IMR-90 (cell line): Measurements from ENCODE around the gene ATXN7L2. TPM values are rescaled to one million over a fixed set of nuclear protein-coding genes. Genes with fewer than 3 reads are reported as not detected.

Experiments used
- ATAC-seq: fragments of 200-7000 bp; cut with Tn5 transposase; 2 replicates; pipeline ENCODE4 v1.9.1; 2020; ENCODE audit warnings: low read depth, mild to moderate bottlenecking, moderate library complexity
- BruUV-seq: library from RNA; stranded (reverse); fragments of 400-500 nt; replicated peaks from 2 replicates; lab custom pipeline; 2021; lab: Mats Ljungman, UMichigan
- CTCF ChIA-PET: fragments of 300-600 bp; formaldehyde crosslinking; extraction: SDS; loops from one replicate; lab custom pipeline; 2021; ENCODE audit warnings: antibody characterized with exemption; lab: Yijun Ruan, JAX
- POLR2A ChIA-PET: fragments of 300-600 bp; sonication (Branson Sonifier 250); formaldehyde crosslinking; loops from one replicate; lab custom pipeline; 2022; ENCODE audit warnings: antibody characterized with exemption; ENCODE audit not compliant: unreplicated experiment; lab: Charles Lee
- DNase-seq: peaks from one replicate; pipeline ENCODE4 v3.0.0; 2013
- H2AFZ ChIP-seq: replicated peaks from 2 replicates; pipeline ENCODE3; 2013; ENCODE audit warnings: low read length, mild to moderate bottlenecking; ENCODE audit not compliant: poor library complexity
- H2AK5ac ChIP-seq: 2 replicates; pipeline ENCODE4 v1.6.1; 2013; ENCODE audit warnings: low read depth, low read length, inconsistent platforms
- H2AK9ac ChIP-seq: replicated peaks from 2 replicates; pipeline ENCODE3; 2013; ENCODE audit warnings: mild to moderate bottlenecking, low read depth, low read length, moderate library complexity; ENCODE audit not compliant: poor library complexity
- H2BK120ac ChIP-seq: 2 replicates; pipeline ENCODE4 v1.6.1; 2013; ENCODE audit warnings: low read depth, low read length, inconsistent platforms
- H2BK15ac ChIP-seq: 3 replicates; pipeline ENCODE4 v1.6.1; 2013; ENCODE audit warnings: low read depth, low read length, inconsistent platforms
- H2BK20ac ChIP-seq: 2 replicates; pipeline ENCODE4 v1.6.1; 2013; ENCODE audit warnings: low read depth, mild to moderate bottlenecking, inconsistent platforms, low read length, moderate library complexity
- H2BK5ac ChIP-seq: 2 replicates; pipeline ENCODE4 v1.6.1; 2013; ENCODE audit warnings: mild to moderate bottlenecking, low read depth, low read length, inconsistent platforms; ENCODE audit not compliant: poor library complexity, severe bottlenecking
- H3K14ac ChIP-seq: replicated peaks from 2 replicates; pipeline ENCODE4 v1.6.1; 2013; ENCODE audit warnings: low read depth, low read length, inconsistent platforms
- H3K18ac ChIP-seq: 2 replicates; pipeline ENCODE4 v1.6.1; 2013; ENCODE audit warnings: low read depth, low read length, control low read depth
- H3K23ac ChIP-seq: 2 replicates; pipeline ENCODE4 v1.6.1; 2013; ENCODE audit warnings: low read depth, low read length, inconsistent platforms
- H3K27ac ChIP-seq: 2 replicates; pipeline ENCODE4 v1.5.1; 2013; ENCODE audit warnings: mild to moderate bottlenecking, control low read depth, low read length; ENCODE audit not compliant: insufficient read depth
- H3K27me3 ChIP-seq: 2 replicates; pipeline ENCODE4 v1.6.1; 2013; ENCODE audit warnings: low read length; ENCODE audit not compliant: control insufficient read depth, insufficient read depth
- H3K36me3 ChIP-seq: 2 replicates; pipeline ENCODE4 v1.6.1; 2013; ENCODE audit warnings: low read length, mixed read lengths; ENCODE audit not compliant: control insufficient read depth, insufficient read depth
- H3K4ac ChIP-seq: 2 replicates; pipeline ENCODE4 v1.6.1; 2013; ENCODE audit warnings: low read depth, low read length, inconsistent platforms
- H3K4me1 ChIP-seq: 2 replicates; pipeline ENCODE4 v1.6.1; 2013; ENCODE audit warnings: low read length, mixed read lengths; ENCODE audit not compliant: control insufficient read depth, insufficient read depth
- H3K4me2 ChIP-seq: 2 replicates; pipeline ENCODE4 v1.6.1; 2013; ENCODE audit warnings: low read depth, mild to moderate bottlenecking, control low read depth, low read length, moderate library complexity
- H3K4me3 ChIP-seq: 2 replicates; pipeline ENCODE4 v1.5.1; 2013; ENCODE audit warnings: low read depth, mild to moderate bottlenecking, control low read depth, low read length, moderate library complexity; ENCODE audit not compliant: insufficient read depth
- H3K56ac ChIP-seq: 2 replicates; pipeline ENCODE4 v1.6.1; 2013; ENCODE audit warnings: low read length, inconsistent platforms; ENCODE audit not compliant: insufficient read depth; ENCODE audit errors: extremely low read depth
- H3K79me1 ChIP-seq, 2 experiments: 2 replicates each; pipeline ENCODE4 v1.6.1; 2013; ENCODE audit warnings: low read length in 2 of 2, inconsistent platforms in 1 of 2, low read depth in 1 of 2
- H3K9ac ChIP-seq: 2 replicates; pipeline ENCODE4 v1.6.1; 2013; ENCODE audit warnings: low read depth, low read length, control low read depth
- H3K9me1 ChIP-seq: 2 replicates; pipeline ENCODE4 v1.6.1; 2013; ENCODE audit warnings: low read length, inconsistent platforms; ENCODE audit not compliant: insufficient read depth
- H3K9me3 ChIP-seq: 2 replicates; pipeline ENCODE4 v1.6.1; 2013; ENCODE audit warnings: low read length; ENCODE audit not compliant: control insufficient read depth, insufficient read depth
- H4K20me1 ChIP-seq: 2 replicates; pipeline ENCODE4 v1.6.1; 2013; ENCODE audit warnings: low read length, inconsistent platforms; ENCODE audit not compliant: insufficient read depth
- H4K5ac ChIP-seq: 2 replicates; pipeline ENCODE4 v1.6.1; 2013; ENCODE audit warnings: mild to moderate bottlenecking, low read depth, low read length, control low read depth
- H4K8ac ChIP-seq, 2 experiments: 2 replicates each; pipeline ENCODE4 v1.6.1; 2013; ENCODE audit warnings: low read depth in 2 of 2, low read length in 2 of 2, control low read depth in 1 of 2, inconsistent platforms in 1 of 2
- H4K91ac ChIP-seq: 2 replicates; pipeline ENCODE4 v1.6.1; 2013; ENCODE audit warnings: low read depth, low read length, inconsistent platforms; ENCODE audit not compliant: insufficient read depth
- CHD1 ChIP-seq: IDR thresholded peaks from 2 replicates; pipeline ENCODE4 v1.6.1; 2012; ENCODE audit warnings: low read depth, low read length, improper control_type of control experiment
- CTCF ChIP-seq: conservative IDR thresholded peaks from 2 replicates; pipeline ENCODE4 v1.5.1; 2012; ENCODE audit warnings: mild to moderate bottlenecking, low read depth, low read length, improper control_type of control experiment
- ELK1 ChIP-seq: fragments of 150-350 bp; IDR thresholded peaks from 2 replicates; pipeline ENCODE4 v1.6.1; 2016; ENCODE audit warnings: low read depth, mild to moderate bottlenecking, low read length, moderate library complexity, borderline replicate concordance
- FOS ChIP-seq: fragments of 150-350 bp; IDR thresholded peaks from 2 replicates; pipeline ENCODE4 v1.6.1; 2016; ENCODE audit warnings: low read depth, low read length
- MAZ ChIP-seq: IDR thresholded peaks from 2 replicates; pipeline ENCODE4 v1.6.1; 2012; ENCODE audit warnings: low read depth, mild to moderate bottlenecking, low read length, improper control_type of control experiment, moderate library complexity, borderline replicate concordance
- MXI1 ChIP-seq: IDR thresholded peaks from 2 replicates; pipeline ENCODE4 v1.6.1; 2012; ENCODE audit warnings: low read depth, mild to moderate bottlenecking, low read length, moderate library complexity, borderline replicate concordance
- NFE2L2 ChIP-seq: fragments of 150-350 bp; IDR thresholded peaks from 2 replicates; pipeline ENCODE4 v1.6.1; 2016; ENCODE audit warnings: low read depth, mild to moderate bottlenecking, low read length
- POLR2A ChIP-seq: IDR thresholded peaks from 2 replicates; pipeline ENCODE4 v1.6.1; 2012; ENCODE audit warnings: mild to moderate bottlenecking, low read depth, low read length
- RAD21 ChIP-seq: IDR thresholded peaks from 2 replicates; pipeline ENCODE4 v1.6.1; 2012; ENCODE audit warnings: low read length, improper control_type of control experiment
- RCOR1 ChIP-seq: IDR thresholded peaks from 2 replicates; pipeline ENCODE4 v1.6.1; 2012; ENCODE audit warnings: mild to moderate bottlenecking, low read length, improper control_type of control experiment; ENCODE audit not compliant: insufficient replicate concordance
- RFX5 ChIP-seq: IDR thresholded peaks from 2 replicates; pipeline ENCODE4 v1.8.0; 2012; ENCODE audit warnings: low read depth, mild to moderate bottlenecking, low read length, moderate library complexity
- SMC3 ChIP-seq: fragments of 150-350 bp; IDR thresholded peaks from 2 replicates; pipeline ENCODE4 v1.6.1; 2016; ENCODE audit warnings: low read depth, mild to moderate bottlenecking, antibody characterized with exemption, low read length, moderate library complexity
- WGBS, 2 experiments: methylation state at CpG; one replicate each; pipeline versions ENCODE4 v1.1.5 to v1.1.7; 2013; ENCODE audit warnings: missing lambda C conversion rate in 2 of 2; ENCODE audit not compliant: insufficient read length in 1 of 2; ENCODE audit errors: extremely low coverage in 2 of 2; 5-methylcytosine and 5-hydroxymethylcytosine counted together
- dilution Hi-C: fragments of 300-500 bp; cut with HindIII; formaldehyde crosslinking; loops from one replicate; pipeline ENCODE4 v1.14.3; 2018; ENCODE audit warnings: low sequenced_read_pairs; ENCODE audit not compliant: unreplicated experiment
- in situ Hi-C: fragments of 300-500 bp; cut with MboI; formaldehyde crosslinking; loops from 3 replicates; pipeline ENCODE4 v1.14.3; 2019; ENCODE audit warnings: low sequenced_read_pairs, inconsistent platforms, mixed read lengths
- intact Hi-C: fragments of 100-400 bp; cut with micrococcal nuclease; formaldehyde crosslinking; loops from 2 replicates; pipeline ENCODE4 v1.10.0; 2022
- polyA plus RNA-seq, 3 experiments: library from polyadenylated mRNA; depleted of rRNA; stranded (reverse); fragments of >200 nt; gene quantifications; 2 replicates each; pipeline ENCODE4 v1.2.3, GENCODE V29; 2012; ENCODE audit warnings: low replicate concordance in 1 of 3
- total RNA-seq: library from RNA; depleted of rRNA; stranded (reverse); fragments of >200 nt; gene quantifications from 2 replicates; pipeline ENCODE4 v1.2.3, GENCODE V29; 2012

Gene ATXN7L2
- total and polyA plus RNA-seq, 2 of the 4 experiments (the other 2 are of a cell fraction): 1.3 to 4.8 TPM

GRCh38 chr1:109493227-109493626 lies 9.5 kb downstream of the ATXN7L2 start:
- peaks cover 22% of the 10 kb centered on the region for H3K36me3 ChIP-seq
- TF ChIP-seq NFE2L2 (no peak), SMC3 (no peak), POLR2A (no peak), CTCF (no peak), MXI1 (no peak), MAZ (no peak), FOS (no peak), ELK1 (no peak), RFX5 (no peak), CHD1 (no peak), RCOR1 (no peak), RAD21 (no peak)
- dilution Hi-C loops (no loop called here), in situ Hi-C loops (no loop called here), intact Hi-C loops (no loop called here)
- peak overlapping the region; percentile 31; the same call in 1 of the 2 replicates for H3K9ac ChIP-seq
- BruUV-seq: no TSS peak
- peaks cover 8% of the 10 kb centered on the region for H3K9me1 ChIP-seq
- no peak overlapping the region for H2BK20ac ChIP-seq
- WGBS, 2 experiments: no CpG with 5 or more reads among the region's 4 CpGs
- no peak overlapping the region for H2BK15ac ChIP-seq
- H3K23ac ChIP-seq: peak overlapping the region; percentile 84; the same call in 1 of the 2 replicates
- peak overlapping the region; percentile 54; the same call in 1 of the 2 replicates for H4K91ac ChIP-seq
- ChIA-PET CTCF (interaction anchor here (1.1 to 8.5 kb wide), 3 partner anchors 17 to 39 kb away, joined by 3 to 75 read pairs (median 4); no protein-coding TSS in a partner anchor), POLR2A (no interaction called here)
- no peak overlapping the region for H2BK5ac ChIP-seq
- H2AK9ac ChIP-seq: peak overlapping the region; percentile 35
- no peak for DNase-seq
- H2AK5ac ChIP-seq: 0 out of 2 replicates have a peak overlapping the region, but pooled peaks have one; percentile 29
- no peak overlapping the region for H3K4me3 ChIP-seq
- peak overlapping the region; percentile 69; the same call in 1 of the 2 replicates for H3K14ac ChIP-seq
- peak overlapping the region; percentile 41; the same call in 1 of the 2 replicates for H2BK120ac ChIP-seq
- no peak overlapping the region for H3K27ac ChIP-seq
- peaks cover 15 to 32% of the 10 kb centered on the region in 2 experiments for H3K79me1 ChIP-seq
- H4K8ac ChIP-seq: peak overlapping the region; percentile 80 to 97
- no peak for ATAC-seq
- peaks cover 6% of the 10 kb centered on the region for H3K4me1 ChIP-seq
- H3K18ac ChIP-seq: no peak overlapping the region
- H2AFZ ChIP-seq: peak overlapping the region; percentile 98
- H3K56ac ChIP-seq: no peak overlapping the region
- H3K27me3 ChIP-seq: no peaks in the 10 kb centered on the region
- H4K20me1 ChIP-seq: peaks cover 2% of the 10 kb centered on the region; the same call in 1 of the 2 replicates
- H3K4ac ChIP-seq: peak overlapping the region; percentile 56
- H3K9me3 ChIP-seq: no peaks in the 10 kb centered on the region
- H3K4me2 ChIP-seq: peak overlapping the region; percentile 77; the same call in 1 of the 2 replicates
- peak overlapping the region; percentile 69 for H4K5ac ChIP-seq
